ENCODE data around the gene CPHXL2. TPM values are rescaled to one million over a fixed set of nuclear protein-coding genes. Genes with fewer than 3 reads are reported as not detected.

The CPHXL2 gene
- total RNA-seq, 6 experiments from 2014 or later: not detected

DNA sequence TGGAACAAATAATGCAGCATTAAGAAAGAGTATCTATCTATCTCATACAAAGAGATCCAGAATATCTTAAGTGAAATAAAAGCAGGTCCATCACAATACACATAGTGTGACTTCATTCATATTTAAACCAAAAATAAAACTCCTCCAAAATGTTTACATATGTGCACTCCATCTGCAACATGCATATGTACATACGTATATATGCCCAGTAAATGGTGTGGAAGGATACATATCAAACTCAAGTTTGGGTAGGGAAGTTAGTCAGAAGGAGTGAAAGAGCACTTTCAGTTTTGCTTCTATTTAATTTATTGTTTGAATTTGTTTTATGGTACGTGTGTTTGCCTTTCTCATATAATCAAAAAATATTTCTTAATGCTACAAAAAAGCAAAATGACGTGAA, 41.8 kb downstream of the CPHXL2 start:
- WGBS (ENCODE audit: insufficient coverage, low coverage, low lambda C conversion rate, missing lambda C conversion rate): 81% methylated on average over 3 of the region's 3 CpGs
- Histone ChIP-seq H3K9me3 (no peaks in the 10 kb centered on the region), H3K4me1 (no peaks in the 10 kb centered on the region), H3K27ac (no peak overlapping the region), H3K4me3 (no peak overlapping the region), H3K36me3 (peaks cover 18 to 99% (median 49%) of the 10 kb centered on the region in 4 donors), H3K27me3 (no peaks in the 10 kb centered on the region)
- TF ChIP-seq POLR2A (IDR thresholded peaks at IDR 0.05): no peak
- TF ChIP-seq, protein P1, sequence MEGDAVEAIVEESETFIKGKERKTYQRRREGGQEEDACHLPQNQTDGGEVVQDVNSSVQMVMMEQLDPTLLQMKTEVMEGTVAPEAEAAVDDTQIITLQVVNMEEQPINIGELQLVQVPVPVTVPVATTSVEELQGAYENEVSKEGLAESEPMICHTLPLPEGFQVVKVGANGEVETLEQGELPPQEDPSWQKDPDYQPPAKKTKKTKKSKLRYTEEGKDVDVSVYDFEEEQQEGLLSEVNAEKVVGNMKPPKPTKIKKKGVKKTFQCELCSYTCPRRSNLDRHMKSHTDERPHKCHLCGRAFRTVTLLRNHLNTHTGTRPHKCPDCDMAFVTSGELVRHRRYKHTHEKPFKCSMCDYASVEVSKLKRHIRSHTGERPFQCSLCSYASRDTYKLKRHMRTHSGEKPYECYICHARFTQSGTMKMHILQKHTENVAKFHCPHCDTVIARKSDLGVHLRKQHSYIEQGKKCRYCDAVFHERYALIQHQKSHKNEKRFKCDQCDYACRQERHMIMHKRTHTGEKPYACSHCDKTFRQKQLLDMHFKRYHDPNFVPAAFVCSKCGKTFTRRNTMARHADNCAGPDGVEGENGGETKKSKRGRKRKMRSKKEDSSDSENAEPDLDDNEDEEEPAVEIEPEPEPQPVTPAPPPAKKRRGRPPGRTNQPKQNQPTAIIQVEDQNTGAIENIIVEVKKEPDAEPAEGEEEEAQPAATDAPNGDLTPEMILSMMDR (IDR thresholded peaks at IDR 0.05): no peak
- DNase-seq: no peak
- intact Hi-C loops (cut with DNase I): no loop called here
- ATAC-seq: no peak

DNA sequence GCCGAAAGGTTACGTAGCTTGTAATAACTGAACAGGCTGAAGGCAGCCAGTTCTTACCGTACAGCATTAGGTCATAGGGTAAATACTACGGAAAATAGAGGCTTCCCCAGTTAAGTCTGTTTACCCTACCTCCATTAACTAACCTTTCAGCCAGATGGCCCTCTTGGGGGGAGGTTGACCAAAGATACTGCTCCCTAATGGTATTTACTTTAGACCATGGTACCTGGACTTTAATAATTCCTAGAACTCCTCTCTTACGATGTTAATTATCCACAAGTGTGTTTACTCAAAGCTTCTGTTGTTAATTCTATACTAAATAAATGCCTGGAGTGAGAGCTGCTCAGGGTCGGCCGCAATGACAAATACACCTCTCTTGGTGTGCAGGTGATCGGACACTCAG, 44.0 kb downstream of the CPHXL2 start:
- intact Hi-C loops (cut with DNase I): no loop called here
- Histone ChIP-seq H3K36me3 (peaks cover 16 to 99% (median 54%) of the 10 kb centered on the region in 4 donors), H3K4me3 (no peak overlapping the region), H3K27ac (no peak overlapping the region), H3K27me3 (no peaks in the 10 kb centered on the region), H3K9me3 (no peaks in the 10 kb centered on the region), H3K4me1 (no peaks in the 10 kb centered on the region)
- TF ChIP-seq, protein P1 (IDR thresholded peaks at IDR 0.05): no peak
- no peak for TF ChIP-seq POLR2A (IDR thresholded peaks at IDR 0.05)
- ATAC-seq: no peak
- 88% methylated on average over 7 of the region's 8 CpGs for WGBS (ENCODE audit: insufficient coverage, low coverage, low lambda C conversion rate, missing lambda C conversion rate)
- no peak for DNase-seq

DNA sequence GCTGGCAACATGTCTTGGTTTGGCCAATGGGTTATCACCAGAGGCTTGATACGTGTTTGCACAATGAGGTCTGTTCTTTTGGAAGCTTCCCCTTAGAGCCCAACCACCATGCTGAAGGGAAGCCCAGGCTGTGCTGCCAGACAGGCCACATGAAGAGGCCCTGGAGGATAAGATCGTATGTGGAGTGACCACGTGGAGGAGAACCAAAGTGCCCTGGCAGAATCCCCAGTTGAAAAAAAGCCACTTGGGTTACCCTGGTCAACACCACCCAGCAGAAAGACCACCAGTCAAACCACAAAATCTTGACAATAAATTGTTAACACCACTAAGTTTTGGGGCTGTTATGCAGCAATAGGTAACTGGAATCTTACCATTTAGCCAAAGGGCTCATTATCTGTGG, 46.8 kb downstream of the CPHXL2 start:
- H3K4me3 ChIP-seq: no peak overlapping the region
- no peak overlapping the region for H3K27ac ChIP-seq
- intact Hi-C loops (cut with DNase I): no loop called here
- TF ChIP-seq, protein P1 (IDR thresholded peaks at IDR 0.05): no peak
- no peak for TF ChIP-seq POLR2A (IDR thresholded peaks at IDR 0.05)
- WGBS (ENCODE audit: insufficient coverage, low coverage, low lambda C conversion rate, missing lambda C conversion rate): no CpG with 5 or more reads among the region's 3 CpGs
- H3K9me3 ChIP-seq: no peaks in the 10 kb centered on the region
- ATAC-seq: no peak
- peaks cover 10 to 93% (median 42%) of the 10 kb centered on the region in 4 donors for H3K36me3 ChIP-seq
- DNase-seq: no peak
- no peaks in the 10 kb centered on the region for H3K27me3 ChIP-seq
- H3K4me1 ChIP-seq: no peaks in the 10 kb centered on the region

DNA sequence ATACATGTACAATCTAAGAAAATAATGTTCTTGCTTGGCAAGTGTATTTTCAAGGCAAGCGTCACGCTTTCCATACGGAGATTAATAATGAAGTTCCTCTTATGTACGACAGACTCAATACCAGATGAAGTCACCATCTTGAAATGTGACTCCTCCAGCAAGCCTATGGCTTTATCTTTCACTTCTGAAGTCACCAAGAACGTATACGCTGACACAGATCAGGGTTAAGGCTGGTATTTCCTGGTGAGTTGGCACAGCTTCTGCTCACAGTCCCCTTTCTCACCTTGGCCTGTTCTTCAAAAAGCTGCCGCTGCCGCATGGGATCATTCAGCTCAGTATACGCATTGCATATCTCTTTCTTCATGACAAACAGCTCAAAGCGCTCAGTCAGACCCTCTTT, 47.7 kb downstream of the CPHXL2 start:
- Histone ChIP-seq H3K4me1 (no peaks in the 10 kb centered on the region), H3K27ac (no peak overlapping the region), H3K27me3 (no peaks in the 10 kb centered on the region), H3K9me3 (no peaks in the 10 kb centered on the region), H3K36me3 (peaks cover 9 to 84% (median 36%) of the 10 kb centered on the region in 4 donors), H3K4me3 (no peak overlapping the region)
- TF ChIP-seq, protein P1 (IDR thresholded peaks at IDR 0.05): no peak
- TF ChIP-seq POLR2A (IDR thresholded peaks at IDR 0.05): no peak
- intact Hi-C loops (cut with DNase I): no loop called here
- 90% methylated on average over 10 of the region's 10 CpGs for WGBS (ENCODE audit: insufficient coverage, low coverage, low lambda C conversion rate, missing lambda C conversion rate)
- DNase-seq (no peak), ATAC-seq (no peak)

DNA sequence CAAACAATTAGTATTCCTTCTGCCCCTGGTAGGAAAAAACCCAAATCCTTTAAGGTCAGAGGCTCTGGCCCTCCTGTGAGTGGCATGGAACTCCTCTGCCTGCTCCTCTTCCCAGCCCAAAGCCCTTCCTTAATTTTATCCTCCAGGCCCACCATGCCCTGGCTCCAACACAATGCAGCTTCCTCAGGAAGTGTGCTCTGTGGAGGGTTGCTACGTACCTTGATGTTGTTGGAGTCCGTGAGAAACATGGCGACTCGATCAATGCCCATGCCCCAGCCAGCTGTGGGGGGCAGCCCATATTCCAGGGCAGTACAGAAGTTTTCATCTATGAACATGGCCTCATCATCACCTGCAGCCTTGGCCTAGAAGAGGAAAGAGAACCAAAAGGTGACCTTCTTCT, 48.5 kb downstream of the CPHXL2 start:
- Histone ChIP-seq H3K27ac (no peak overlapping the region), H3K36me3 (peaks cover 7 to 76% (median 32%) of the 10 kb centered on the region in 4 donors), H3K27me3 (no peaks in the 10 kb centered on the region), H3K9me3 (no peaks in the 10 kb centered on the region), H3K4me1 (no peaks in the 10 kb centered on the region), H3K4me3 (no peak overlapping the region)
- WGBS (ENCODE audit: insufficient coverage, low coverage, low lambda C conversion rate, missing lambda C conversion rate): 80% methylated on average over 3 of the region's 4 CpGs
- no peak for DNase-seq
- intact Hi-C loops (cut with DNase I): no loop called here
- no peak for TF ChIP-seq POLR2A (IDR thresholded peaks at IDR 0.05)
- TF ChIP-seq, protein P1 (IDR thresholded peaks at IDR 0.05): no peak
- ATAC-seq: no peak
